Inflammatory macrophage treated with lipopolysaccharide for 1 hour (primary cell): ENCODE results near the gene CAMTA2.

Experiments used
- DNase-seq, 2 donors: peaks; one replicate each; pipeline ENCODE4 v3.0.0-alpha.2; 2020 to 2022

Gene CAMTA2

GRCh38 chr17:4967539-4968485, 19.7 kb downstream of the CAMTA2 start, which contains the start of gene SPAG7:
Gene SPAG7, minus strand, starts transcription at chr17:4967817. Its CDS starts 13 bp downstream, at chr17:4967804.
- peak; percentile 92 to 99 for DNase-seq

DNA sequence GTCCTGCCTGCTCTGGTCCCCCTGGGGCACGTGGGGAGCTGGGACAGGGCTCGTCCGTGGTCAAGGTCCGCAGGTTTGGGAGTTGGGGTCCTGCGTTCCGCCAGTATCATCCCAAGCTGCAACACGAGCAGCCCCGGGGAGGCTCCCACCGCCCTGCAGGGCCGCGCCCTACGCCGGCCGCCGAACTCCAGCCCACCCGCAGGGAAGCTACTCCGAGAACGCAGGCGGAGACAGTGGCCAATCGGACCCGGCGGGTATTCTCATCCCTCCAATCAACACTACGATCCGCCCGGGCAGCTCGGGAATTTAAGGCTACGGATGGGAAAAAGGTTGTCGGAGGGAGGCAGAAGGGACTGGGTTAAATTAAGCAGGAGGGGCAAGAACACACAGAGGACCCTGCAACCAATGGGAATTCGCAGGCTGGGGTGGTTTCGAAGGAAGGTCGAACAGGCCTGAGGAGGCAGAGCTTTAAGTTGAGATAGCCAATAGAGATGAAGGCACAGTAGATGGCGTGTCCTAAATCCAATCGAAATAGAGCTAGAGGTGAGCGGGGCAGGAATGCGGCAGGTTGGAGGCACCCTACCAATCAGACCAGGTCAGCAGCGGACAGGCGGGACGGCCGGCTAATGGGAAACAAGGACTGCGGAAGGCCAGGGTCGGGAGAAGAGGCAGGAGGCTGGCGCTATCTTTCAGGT, 20.5 kb downstream of the CAMTA2 start:
- DNase-seq: peak; percentile 95 to 99

- no peak for DNase-seq
Measured at GRCh38 chr17:4965311-4965986, 22.0 kb downstream of the CAMTA2 start.

- no peak for DNase-seq
Measured at GRCh38 chr17:4960279-4960922, 27.1 kb downstream of the CAMTA2 start.

DNA sequence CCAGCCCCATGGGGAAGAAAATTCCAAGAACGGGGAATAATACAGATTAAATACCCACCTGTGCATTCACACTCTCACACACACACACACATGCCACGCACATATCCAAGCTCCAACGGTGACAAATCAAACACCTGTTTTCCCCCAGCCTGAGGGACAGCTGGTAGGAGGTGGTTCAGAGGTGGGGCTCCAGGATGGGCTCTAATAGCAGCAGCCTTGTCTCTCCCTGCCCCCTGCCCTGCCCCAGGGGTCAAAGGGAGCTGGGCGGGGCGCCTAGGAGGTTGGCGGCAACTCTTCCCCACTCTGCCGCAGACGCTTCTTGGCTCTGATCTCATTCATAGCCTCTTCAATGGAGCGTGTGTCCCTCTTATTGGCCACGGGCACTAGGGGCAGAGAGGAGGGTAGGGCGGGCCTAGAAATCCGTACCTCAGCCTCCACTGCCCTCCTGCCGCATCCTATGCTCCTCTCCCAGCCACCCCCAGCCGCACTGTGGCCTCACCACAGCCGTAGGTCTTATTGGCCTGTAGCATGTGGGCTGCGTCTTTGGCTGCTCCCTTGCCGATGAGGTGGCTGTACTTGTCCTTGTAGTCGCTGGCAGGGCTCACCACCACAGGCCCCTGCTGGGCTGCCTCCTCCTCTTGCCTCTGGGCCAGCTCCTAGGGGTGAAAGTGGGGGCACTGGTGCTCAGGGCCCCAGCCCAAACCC, 28.1 kb downstream of the CAMTA2 start:
- DNase-seq: no peak

GRCh38 chr17:4958102-4958501, 29.4 kb downstream of the CAMTA2 start:
- DNase-seq: no peak

DNA sequence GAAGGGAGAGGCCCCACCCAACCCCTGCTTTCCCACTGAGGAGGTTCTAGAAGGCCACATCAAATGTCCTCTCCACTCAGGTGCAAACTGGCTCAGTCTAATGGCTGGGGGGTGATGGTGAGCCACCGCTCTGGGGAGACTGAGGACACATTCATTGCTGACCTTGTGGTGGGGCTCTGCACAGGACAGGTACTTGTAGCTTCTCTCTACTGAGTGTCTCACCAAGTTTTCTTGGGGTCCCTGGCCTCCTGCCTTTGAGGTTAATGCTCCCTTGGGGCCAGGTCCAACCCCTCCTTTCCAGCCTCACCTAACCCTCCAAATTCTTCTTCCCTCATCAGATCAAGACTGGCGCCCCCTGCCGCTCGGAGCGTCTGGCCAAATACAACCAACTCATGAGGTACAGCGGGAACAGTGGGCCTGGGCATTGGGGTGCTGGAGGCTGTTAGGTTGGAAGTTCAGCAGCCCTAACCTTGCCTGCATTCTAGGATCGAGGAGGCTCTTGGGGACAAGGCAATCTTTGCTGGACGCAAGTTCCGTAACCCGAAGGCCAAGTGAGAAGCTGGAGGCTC, 30.9 kb downstream of the CAMTA2 start:
- peak in 1 of 2 donors; percentile 46 for DNase-seq

GRCh38 chr17:4955091-4955490, 32.4 kb downstream of the CAMTA2 start:
- no peak for DNase-seq

GRCh38 chr17:4953451-4953961, 34.0 kb downstream of the CAMTA2 start:
- DNase-seq: no peak

- no peak for DNase-seq
Measured at GRCh38 chr17:4951486-4951885, 36.0 kb downstream of the CAMTA2 start.

- DNase-seq: no peak
Measured at GRCh38 chr17:4950746-4951204, 36.7 kb downstream of the CAMTA2 start, which contains the start of gene ENO3. Gene ENO3, plus strand, starts transcription at chr17:4951119. Its CDS starts 711 bp downstream, at chr17:4951830.

GRCh38 chr17:4950075-4950745, 37.3 kb downstream of the CAMTA2 start:
- no peak for DNase-seq

DNA sequence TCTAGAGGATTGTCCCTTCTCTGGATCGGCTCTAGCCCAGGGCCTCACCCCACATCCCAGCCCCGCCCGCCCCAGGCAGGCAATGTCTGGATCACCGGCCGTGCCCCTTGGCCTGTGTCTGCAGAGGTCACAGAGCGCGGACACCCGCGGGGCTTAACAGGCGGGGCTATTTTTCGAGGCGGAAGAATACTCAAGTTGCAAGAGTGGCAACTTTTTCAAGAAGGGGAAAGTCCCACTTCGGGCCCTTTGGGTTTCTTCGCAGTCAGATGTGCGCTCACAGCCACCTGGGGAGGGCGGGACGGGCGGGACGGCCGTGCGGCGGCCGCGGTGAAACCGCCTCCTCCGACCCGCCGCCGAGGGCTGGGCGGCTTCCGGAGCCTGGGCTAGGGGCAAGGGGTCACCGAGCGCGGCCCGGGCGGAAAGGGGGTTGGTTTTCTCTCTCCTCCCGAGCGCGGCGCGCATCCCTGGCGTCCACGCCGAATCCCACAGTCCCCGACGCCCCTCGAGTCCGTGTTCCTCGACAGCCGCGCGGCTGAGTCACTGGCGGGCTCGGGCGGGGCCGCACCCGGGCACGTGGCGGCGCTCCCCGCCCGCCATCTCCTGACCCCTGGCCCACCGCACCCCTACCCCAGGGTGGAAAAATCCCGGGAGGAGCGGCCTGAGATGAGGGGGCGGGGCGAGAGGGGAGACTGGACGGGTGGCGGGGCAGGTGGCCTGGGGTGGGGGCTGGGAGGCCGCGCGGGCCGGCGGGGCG, 38.0 kb downstream of the CAMTA2 start:
- peak; percentile 92 to 95 for DNase-seq

DNA sequence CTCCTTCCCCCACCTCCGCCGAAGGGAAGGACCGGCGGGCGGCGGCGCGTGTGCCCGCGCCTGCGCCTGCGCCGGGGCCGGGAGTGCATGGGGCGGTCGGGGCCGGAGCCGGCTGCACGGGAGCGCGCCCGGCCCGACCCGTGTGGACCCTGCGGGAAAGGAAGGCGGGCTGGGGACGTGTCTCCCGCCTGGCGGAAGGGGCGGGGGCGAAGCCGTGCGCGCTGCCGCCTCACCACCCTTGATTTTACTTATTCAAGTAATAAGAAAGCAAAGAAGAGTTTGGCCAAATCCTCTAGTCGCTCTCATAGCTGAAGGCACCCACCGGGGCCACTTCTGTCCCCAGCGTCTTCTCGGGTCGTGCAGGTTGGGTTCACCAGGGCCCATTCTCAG, 38.5 kb downstream of the CAMTA2 start:
- peak; percentile 85 to 88 for DNase-seq

- DNase-seq: peak; percentile 94 to 98
Measured at GRCh38 chr17:4948166-4948930, 39.1 kb downstream of the CAMTA2 start, which contains the start of gene PFN1. Gene PFN1, minus strand, starts transcription at chr17:4948530. Its CDS starts 136 bp downstream, at chr17:4948394.

DNA sequence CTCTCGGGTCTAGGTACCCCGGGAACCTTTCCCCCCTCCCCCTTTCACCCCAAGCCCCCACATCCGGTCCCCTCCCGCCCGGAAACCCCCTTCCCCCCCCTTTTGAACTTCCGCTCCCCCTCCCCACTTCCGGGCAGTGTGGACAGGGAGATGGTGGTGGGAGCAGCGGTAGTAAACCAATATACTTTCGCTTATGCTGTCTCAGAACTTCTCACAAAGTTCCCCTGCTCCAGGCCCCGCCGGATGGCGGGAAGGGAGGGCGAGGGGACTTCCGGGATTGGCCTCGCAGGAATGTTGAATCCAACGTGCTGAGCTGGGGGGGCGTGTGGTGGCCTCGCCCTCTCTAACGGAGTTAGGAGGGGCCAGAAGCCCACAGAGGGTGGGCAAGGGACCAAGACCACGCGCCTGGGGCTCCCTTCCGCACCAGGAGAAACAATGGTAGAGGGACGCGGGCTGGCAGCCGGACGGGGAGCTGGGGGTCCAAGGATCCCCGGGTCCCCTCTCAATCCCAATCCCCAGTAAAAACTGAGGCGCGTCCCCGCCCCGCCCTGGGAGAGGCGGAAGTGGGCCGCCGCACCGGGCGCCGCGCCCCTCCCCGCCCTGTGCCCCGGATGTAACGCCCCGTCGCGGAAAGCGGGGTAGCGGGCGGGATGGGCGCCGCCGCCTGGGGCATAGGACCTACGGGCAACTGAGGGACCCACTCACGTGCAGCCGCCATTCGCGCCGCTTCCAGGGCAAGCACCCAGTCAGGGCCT, 39.9 kb downstream of the CAMTA2 start:
- peak; percentile 65 to 73 for DNase-seq

- DNase-seq: no peak
Measured at GRCh38 chr17:4947010-4947410, 40.5 kb downstream of the CAMTA2 start.

DNA sequence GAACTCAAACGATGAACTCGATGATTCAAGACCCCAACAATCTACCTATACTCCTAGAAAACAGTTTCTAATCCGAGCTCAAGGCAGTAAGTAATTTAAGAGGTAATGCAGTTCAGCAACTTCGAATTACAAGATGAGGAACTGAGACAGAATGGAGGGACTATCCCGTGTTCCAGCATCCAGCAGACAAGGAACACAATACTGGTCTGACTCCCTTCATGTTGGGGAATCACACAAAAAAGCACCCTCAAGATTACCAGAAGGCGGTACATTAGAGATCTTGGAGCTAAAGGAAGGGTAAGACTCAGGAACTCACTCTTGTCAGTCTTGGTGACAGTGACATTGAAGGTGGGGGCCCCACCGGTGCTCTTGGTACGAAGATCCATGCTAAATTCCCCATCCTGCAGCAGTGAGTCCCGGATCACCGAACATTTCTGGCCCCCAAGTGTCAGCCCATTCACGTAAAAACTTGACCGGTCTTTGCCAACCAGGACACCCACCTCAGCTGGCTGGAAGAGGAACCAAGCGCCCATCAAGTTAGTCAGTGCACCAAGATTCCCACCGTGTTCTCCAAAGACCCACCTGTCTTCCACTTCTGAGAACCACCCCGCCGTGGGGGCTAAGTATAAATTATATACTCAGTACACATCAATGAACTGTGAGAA, 41.0 kb downstream of the CAMTA2 start:
- DNase-seq: peak; percentile 49 to 69
